Esophagus squamous epithelium (tissue), 4 donors: ENCODE measurements around the gene DTX1.

ENCODE experiments used
- CTCF ChIP-seq, 6 experiments: fragments of 450-650 bp in 4 of 6; fragments of 200-600 bp in 2 of 6; sonication (generic) in 2 of 6; IDR thresholded peaks; one replicate each; pipeline ENCODE4 v1.5.1; 2016 to 2019; ENCODE audit warnings: antibody characterized with exemption in 6 of 6, mild to moderate bottlenecking in 4 of 6, moderate library complexity in 4 of 6
- POLR2A ChIP-seq, 4 donors: fragments of 450-650 bp; IDR thresholded peaks; one replicate each; pipeline ENCODE4 v1.6.1; 2017; ENCODE audit warnings: antibody characterized with exemption in 4 of 4, mild to moderate bottlenecking in 4 of 4, moderate library complexity in 3 of 4

GRCh38 chr12:113030875-113031525, 25.5 kb upstream of the DTX1 start:
- TF ChIP-seq POLR2A (IDR thresholded peaks at IDR 0.05) (no peak), CTCF (IDR thresholded peaks at IDR 0.05) (peak; percentile 46 to 82 (median 67))
